HG03025 (cell line): ENCODE results near the gene DLX4.

Experiments
- ATAC-seq: cut with Tn5 transposase; IDR thresholded peaks from one replicate; pipeline ENCODE4 v1.9.1; 2021; ENCODE audit warnings: mild to moderate bottlenecking, moderate library complexity; ENCODE audit not compliant: unreplicated experiment, low FRiP score

The DLX4 gene

GRCh38 chr17:49997773-49998703, 29.0 kb downstream of the DLX4 start:
- ATAC-seq = peak; percentile 51

GRCh38 chr17:49998836-49999511, 30.0 kb downstream of the DLX4 start:
- no peak for ATAC-seq

GRCh38 chr17:50003911-50004310, 34.9 kb downstream of the DLX4 start:
- ATAC-seq = no peak

GRCh38 chr17:50009282-50009681, 40.3 kb downstream of the DLX4 start:
- no peak for ATAC-seq

DNA sequence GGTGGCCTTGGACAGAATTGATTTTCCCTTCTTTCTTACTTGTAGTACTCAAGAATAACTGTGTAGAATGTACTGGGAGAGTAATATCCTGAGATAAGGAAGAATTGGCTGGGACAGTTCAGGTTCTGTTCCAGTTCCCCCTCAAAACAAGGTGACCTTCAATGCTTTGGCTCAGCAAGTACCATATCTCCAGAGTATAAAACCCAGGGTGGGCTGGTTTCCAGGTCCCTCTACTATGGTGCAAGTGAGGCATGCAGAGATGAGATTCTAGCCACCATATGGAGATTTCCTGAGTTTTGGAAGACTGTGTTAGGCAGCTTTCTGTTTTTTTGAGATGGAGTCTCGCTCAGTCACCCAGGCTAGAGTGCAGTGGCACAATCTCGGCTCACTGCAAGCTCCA, 44.1 kb downstream of the DLX4 start:
- no peak for ATAC-seq

GRCh38 chr17:50014471-50015088, 45.6 kb downstream of the DLX4 start:
- no peak for ATAC-seq

GRCh38 chr17:50015146-50015545, 46.2 kb downstream of the DLX4 start:
- ATAC-seq = no peak

DNA sequence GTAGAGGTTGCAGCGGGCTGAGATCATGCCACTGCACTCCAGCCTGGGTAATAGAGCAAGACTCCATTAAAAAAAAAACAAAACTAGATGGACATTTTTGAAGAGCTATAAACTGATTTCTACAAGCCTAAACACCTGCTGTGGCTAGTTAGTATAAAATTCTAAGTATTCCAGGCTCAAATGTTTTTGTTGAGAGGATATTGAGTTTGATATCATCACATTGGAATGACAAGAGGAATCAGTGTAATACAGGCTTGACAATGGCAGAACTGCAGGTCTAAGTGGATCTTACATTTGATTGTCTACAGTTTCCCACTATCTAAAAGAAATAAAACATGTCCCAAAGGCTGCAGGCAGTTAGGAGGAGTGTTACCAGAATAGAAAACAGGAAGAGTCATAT, 49.9 kb downstream of the DLX4 start:
- no peak for ATAC-seq

DNA sequence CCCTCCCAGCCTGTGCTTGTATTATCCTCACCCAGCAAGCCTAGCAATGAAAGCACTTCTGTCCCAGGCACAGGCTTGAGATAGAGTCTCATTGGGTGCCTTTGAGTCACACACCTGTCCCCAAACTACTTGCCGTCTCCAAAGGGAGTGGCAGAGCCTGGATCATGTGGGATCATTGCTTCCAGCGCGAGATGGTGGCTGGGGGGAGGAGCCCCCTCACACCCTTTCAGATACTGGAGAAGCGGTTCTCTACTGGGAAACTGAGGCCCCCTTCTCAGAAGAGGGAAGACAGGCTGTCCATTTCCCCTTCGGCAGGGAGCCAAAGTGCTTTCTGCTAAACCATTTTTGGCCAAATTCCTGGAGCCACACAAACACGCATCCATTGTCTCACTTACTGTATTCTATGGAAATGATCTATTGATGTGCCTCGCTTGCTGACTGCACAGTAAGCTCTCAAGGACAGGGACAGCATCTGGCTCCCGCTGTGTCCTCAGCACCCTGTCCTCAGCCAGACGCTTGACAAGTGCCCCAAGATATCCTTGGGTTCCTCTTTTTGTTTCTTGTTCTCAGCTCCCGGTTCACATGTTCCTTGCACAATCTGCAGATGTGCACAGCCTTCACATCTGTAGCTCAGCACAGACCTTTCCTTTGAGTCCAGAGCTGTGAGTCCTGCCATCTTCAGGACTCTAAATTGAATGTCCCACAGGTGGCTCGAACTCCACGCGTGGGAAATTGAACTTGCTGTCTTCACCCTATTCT, 52.0 kb downstream of the DLX4 start:
- ATAC-seq = no peak

- no peak for ATAC-seq
Measured at GRCh38 chr17:50021681-50022370, 52.8 kb downstream of the DLX4 start.

- ATAC-seq = no peak
Measured at GRCh38 chr17:50022463-50023130, 53.6 kb downstream of the DLX4 start.

DNA sequence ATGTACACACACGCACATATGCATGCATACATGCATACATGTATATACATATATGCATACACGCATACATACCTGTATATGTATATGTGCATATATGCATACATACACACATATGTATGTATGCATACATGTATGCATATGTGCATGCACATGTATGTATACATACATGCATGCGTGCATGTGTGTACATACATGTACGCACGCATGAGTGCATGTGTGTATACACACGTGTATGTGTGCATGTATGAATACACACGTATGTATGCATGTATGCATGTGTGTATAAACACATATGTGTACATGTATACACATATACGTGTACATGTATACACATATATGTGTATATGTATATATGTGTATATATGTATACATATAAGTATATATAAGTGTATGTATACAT, 54.5 kb downstream of the DLX4 start:
- no peak for ATAC-seq
